ENCODE data around the gene TDRKH.
A peak's percentile ranks its signal among the peaks of the same experiment; 100 is the strongest.

DNA sequence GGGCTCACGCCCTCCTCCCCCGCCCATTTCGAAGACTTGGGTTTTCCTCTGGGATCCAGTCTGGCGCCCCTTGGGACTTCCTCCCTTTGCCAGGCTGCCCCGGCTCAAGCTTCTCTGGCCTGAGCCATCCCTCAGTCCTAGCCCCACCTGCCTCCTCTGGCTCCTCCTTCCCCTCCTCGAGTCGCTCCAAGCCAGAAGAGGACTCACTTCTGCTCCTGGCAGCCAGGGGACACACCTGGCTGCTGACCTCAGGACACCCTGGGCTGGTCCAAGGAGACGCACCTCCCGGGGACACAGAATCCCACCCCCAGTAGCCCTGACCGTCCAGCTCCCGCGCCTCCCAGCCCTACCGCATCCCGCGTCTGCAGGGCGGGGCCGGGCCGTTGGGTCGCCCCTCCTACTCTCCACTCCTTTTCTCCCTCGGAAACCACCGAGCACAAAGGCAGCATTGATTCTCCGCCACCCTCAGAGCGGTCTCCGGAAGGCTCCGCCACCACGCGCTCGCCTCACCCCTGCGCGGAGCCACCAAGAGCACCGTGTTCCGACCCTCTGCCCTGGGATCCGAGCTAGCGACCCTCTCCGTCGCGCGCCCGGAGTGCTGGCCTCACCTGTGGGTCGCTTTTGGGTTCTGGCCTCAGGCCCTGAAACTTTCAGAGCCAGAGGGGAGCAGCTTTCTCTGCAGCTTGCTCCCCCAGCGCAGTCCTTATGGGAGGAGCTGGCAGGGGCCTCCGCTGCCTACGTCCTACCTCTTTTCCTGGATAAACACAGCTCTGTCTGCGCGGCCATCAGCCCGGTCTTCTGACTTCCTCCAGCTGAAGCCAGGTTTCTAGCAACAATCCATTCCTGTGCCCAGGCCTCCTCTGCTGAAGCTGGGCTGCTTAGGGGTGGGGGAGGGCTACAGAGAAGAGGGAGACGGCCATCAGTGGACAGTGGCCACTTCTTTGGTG, 49.4 kb upstream of the TDRKH start, which contains the start of gene C2CD4D:
- TF ChIP-seq, protein P1, sequence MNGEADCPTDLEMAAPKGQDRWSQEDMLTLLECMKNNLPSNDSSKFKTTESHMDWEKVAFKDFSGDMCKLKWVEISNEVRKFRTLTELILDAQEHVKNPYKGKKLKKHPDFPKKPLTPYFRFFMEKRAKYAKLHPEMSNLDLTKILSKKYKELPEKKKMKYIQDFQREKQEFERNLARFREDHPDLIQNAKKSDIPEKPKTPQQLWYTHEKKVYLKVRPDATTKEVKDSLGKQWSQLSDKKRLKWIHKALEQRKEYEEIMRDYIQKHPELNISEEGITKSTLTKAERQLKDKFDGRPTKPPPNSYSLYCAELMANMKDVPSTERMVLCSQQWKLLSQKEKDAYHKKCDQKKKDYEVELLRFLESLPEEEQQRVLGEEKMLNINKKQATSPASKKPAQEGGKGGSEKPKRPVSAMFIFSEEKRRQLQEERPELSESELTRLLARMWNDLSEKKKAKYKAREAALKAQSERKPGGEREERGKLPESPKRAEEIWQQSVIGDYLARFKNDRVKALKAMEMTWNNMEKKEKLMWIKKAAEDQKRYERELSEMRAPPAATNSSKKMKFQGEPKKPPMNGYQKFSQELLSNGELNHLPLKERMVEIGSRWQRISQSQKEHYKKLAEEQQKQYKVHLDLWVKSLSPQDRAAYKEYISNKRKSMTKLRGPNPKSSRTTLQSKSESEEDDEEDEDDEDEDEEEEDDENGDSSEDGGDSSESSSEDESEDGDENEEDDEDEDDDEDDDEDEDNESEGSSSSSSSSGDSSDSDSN (CRISPR knock-in tag; IDR thresholded peaks at IDR 0.05) = peak; percentile 70
- TF ChIP-seq, protein P2, sequence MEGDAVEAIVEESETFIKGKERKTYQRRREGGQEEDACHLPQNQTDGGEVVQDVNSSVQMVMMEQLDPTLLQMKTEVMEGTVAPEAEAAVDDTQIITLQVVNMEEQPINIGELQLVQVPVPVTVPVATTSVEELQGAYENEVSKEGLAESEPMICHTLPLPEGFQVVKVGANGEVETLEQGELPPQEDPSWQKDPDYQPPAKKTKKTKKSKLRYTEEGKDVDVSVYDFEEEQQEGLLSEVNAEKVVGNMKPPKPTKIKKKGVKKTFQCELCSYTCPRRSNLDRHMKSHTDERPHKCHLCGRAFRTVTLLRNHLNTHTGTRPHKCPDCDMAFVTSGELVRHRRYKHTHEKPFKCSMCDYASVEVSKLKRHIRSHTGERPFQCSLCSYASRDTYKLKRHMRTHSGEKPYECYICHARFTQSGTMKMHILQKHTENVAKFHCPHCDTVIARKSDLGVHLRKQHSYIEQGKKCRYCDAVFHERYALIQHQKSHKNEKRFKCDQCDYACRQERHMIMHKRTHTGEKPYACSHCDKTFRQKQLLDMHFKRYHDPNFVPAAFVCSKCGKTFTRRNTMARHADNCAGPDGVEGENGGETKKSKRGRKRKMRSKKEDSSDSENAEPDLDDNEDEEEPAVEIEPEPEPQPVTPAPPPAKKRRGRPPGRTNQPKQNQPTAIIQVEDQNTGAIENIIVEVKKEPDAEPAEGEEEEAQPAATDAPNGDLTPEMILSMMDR (CRISPR knock-in tag; IDR thresholded peaks at IDR 0.05) = 0 out of 2 replicates have a peak, but pooled peaks have one; percentile 12
